H1 (cell line): Measurements from ENCODE around the gene PAK5. TPM values are rescaled to one million over a fixed set of nuclear protein-coding genes. Genes with fewer than 3 reads are reported as not detected.

Experiments
- CTCF ChIA-PET: fragments of 300-600 bp; sonication (Branson Sonifier 250); formaldehyde crosslinking; loops from one replicate; lab custom pipeline; 2021; ENCODE audit not compliant: partially characterized antibody; lab: Charles Lee
- POLR2A ChIA-PET: fragments of 300-600 bp; sonication (Branson Sonifier 250); formaldehyde crosslinking; loops from one replicate; lab custom pipeline; 2021; ENCODE audit warnings: inconsistent platforms; ENCODE audit not compliant: partially characterized antibody; lab: Charles Lee
- DNase-seq, 2 experiments: peaks; one replicate each; pipeline versions ENCODE4 v3.0.0 to v3.0.0-alpha.2; 2010 to 2022; ENCODE audit warnings: low spot score in 2 of 2, low read depth in 1 of 2, mixed read lengths in 1 of 2
- FAIRE-seq: peaks from 2 replicates; lab custom pipeline; 2011; peaks lifted over from hg19 to GRCh38; lab: Jason Lieb, UNC
- H2AFZ ChIP-seq: 2 replicates; pipeline ENCODE4 v1.8.1; 2012; ENCODE audit warnings: low read length, inconsistent platforms
- H2AK5ac ChIP-seq: 2 replicates; pipeline ENCODE4 v1.6.1; 2013; ENCODE audit warnings: low read depth, low read length
- H2BK120ac ChIP-seq: replicated peaks from 2 replicates; pipeline ENCODE3; 2013; ENCODE audit warnings: low read depth, low read length, inconsistent platforms
- H2BK12ac ChIP-seq: 2 replicates; pipeline ENCODE4 v1.6.1; 2013; ENCODE audit warnings: low read depth, low read length
- H2BK15ac ChIP-seq: 2 replicates; pipeline ENCODE4 v1.6.1; 2013; ENCODE audit warnings: low read length
- H2BK20ac ChIP-seq: 2 replicates; pipeline ENCODE4 v1.6.1; 2013; ENCODE audit warnings: low read length
- H2BK5ac ChIP-seq: 2 replicates; pipeline ENCODE4 v1.6.1; 2013; ENCODE audit warnings: low read depth, low read length
- H3K14ac ChIP-seq: 2 replicates; pipeline ENCODE4 v1.6.1; 2013; ENCODE audit warnings: inconsistent platforms; ENCODE audit not compliant: insufficient read length
- H3K18ac ChIP-seq: 2 replicates; pipeline ENCODE4 v1.6.1; 2013; ENCODE audit warnings: low read length; ENCODE audit errors: extremely low read depth
- H3K23ac ChIP-seq: 2 replicates; pipeline ENCODE4 v1.6.1; 2013; ENCODE audit warnings: inconsistent platforms; ENCODE audit not compliant: insufficient read length
- H3K23me2 ChIP-seq: 2 replicates; pipeline ENCODE4 v1.6.1; 2013; ENCODE audit warnings: low read depth, low read length
- H3K27ac ChIP-seq: 2 replicates; pipeline ENCODE4 v1.6.1; 2011; ENCODE audit warnings: low read depth, low read length, inconsistent platforms
- H3K27me3 ChIP-seq, 4 experiments: replicated peaks in 1 of 4; 1 replicate in 1 of 4; 2 replicates in 3 of 4; pipeline versions ENCODE4 v1.6.1 to v1.8.1; 2011 to 2013; ENCODE audit warnings: low read length in 3 of 4, mild to moderate bottlenecking in 3 of 4, inconsistent platforms in 2 of 4, mixed read lengths in 2 of 4, moderate library complexity in 1 of 4; ENCODE audit not compliant: control insufficient read depth in 3 of 4, insufficient read depth in 3 of 4; ENCODE audit errors: extremely low read depth in 1 of 4
- H3K36me3 ChIP-seq, 4 experiments: 2 replicates each; pipeline versions ENCODE4 v1.6.1 to v1.8.1; 2011 to 2013; ENCODE audit warnings: mild to moderate bottlenecking in 4 of 4, low read length in 3 of 4, moderate library complexity in 2 of 4, control low read depth in 1 of 4, inconsistent platforms in 1 of 4; ENCODE audit not compliant: insufficient read depth in 4 of 4, control insufficient read depth in 2 of 4
- H3K4ac ChIP-seq: replicated peaks from 2 replicates; pipeline ENCODE3; 2013; ENCODE audit warnings: low read length, low read depth, mixed read lengths, inconsistent platforms; ENCODE audit not compliant: insufficient read length
- H3K4me1 ChIP-seq, 4 experiments: replicated peaks in 1 of 4; 1 replicate in 1 of 4; 2 replicates in 3 of 4; pipeline versions ENCODE4 v1.6.1 to v1.8.1; 2011 to 2013; ENCODE audit warnings: low read length in 3 of 4, inconsistent platforms in 2 of 4, mixed read lengths in 1 of 4; ENCODE audit not compliant: insufficient read depth in 4 of 4, control insufficient read depth in 3 of 4
- H3K4me2 ChIP-seq, 2 experiments: 2 replicates each; pipeline versions ENCODE4 v1.6.1 to v1.8.1; 2011 to 2013; ENCODE audit warnings: low read depth in 2 of 2, low read length in 2 of 2, control low read depth in 1 of 2, inconsistent platforms in 1 of 2, mild to moderate bottlenecking in 1 of 2; ENCODE audit not compliant: insufficient read depth in 1 of 2
- H3K4me3 ChIP-seq, 4 experiments: fragments of 200-600, 300-600 bp in 1 of 4; sonication (generic), shearing (Covaris generic), sonication (Bioruptor Twin) in 1 of 4; 2 replicates each; pipeline versions ENCODE4 v1.5.1 to v1.8.1; 2011 to 2016; ENCODE audit warnings: low read length in 4 of 4, low read depth in 3 of 4, control low read depth in 2 of 4, inconsistent platforms in 2 of 4, mild to moderate bottlenecking in 2 of 4, mixed read lengths in 1 of 4, moderate library complexity in 1 of 4; ENCODE audit not compliant: insufficient read depth in 2 of 4; ENCODE audit errors: extremely low read depth in 1 of 4
- H3K56ac ChIP-seq: replicated peaks from 2 replicates; pipeline ENCODE3; 2013; ENCODE audit warnings: low read depth, mild to moderate bottlenecking, mixed read lengths, low read length, inconsistent platforms; ENCODE audit not compliant: insufficient read length
- H3K79me1 ChIP-seq: 2 replicates; pipeline ENCODE4 v1.6.1; 2013; ENCODE audit warnings: low read depth, low read length, control low read depth
- H3K79me2 ChIP-seq, 2 experiments: 2 replicates each; pipeline versions ENCODE4 v1.6.1 to v1.8.1; 2012 to 2013; ENCODE audit warnings: low read length in 2 of 2, mild to moderate bottlenecking in 2 of 2, inconsistent platforms in 1 of 2; ENCODE audit not compliant: insufficient read depth in 2 of 2, control insufficient read depth in 1 of 2
- H3K9ac ChIP-seq, 4 experiments: replicated peaks in 1 of 4; 1 replicate in 1 of 4; 2 replicates in 3 of 4; pipeline versions ENCODE4 v1.6.1 to v1.8.1; 2011 to 2013; ENCODE audit warnings: low read depth in 3 of 4, low read length in 3 of 4, control low read depth in 2 of 4, mild to moderate bottlenecking in 2 of 4, moderate library complexity in 2 of 4, inconsistent platforms in 1 of 4; ENCODE audit errors: extremely low read depth in 1 of 4
- H3K9me3 ChIP-seq, 2 experiments: 2 replicates each; pipeline versions ENCODE4 v1.6.1 to v1.8.1; 2012 to 2013; ENCODE audit warnings: mild to moderate bottlenecking in 2 of 2, moderate library complexity in 2 of 2, control low read depth in 1 of 2, inconsistent platforms in 1 of 2, low read depth in 1 of 2, low read length in 1 of 2, mixed read lengths in 1 of 2; ENCODE audit not compliant: insufficient read depth in 2 of 2
- H4K20me1 ChIP-seq, 2 experiments: replicated peaks in 1 of 2; 2 replicates each; pipeline versions ENCODE3 to v1.8.1; 2011 to 2013; ENCODE audit warnings: inconsistent platforms in 2 of 2, low read length in 2 of 2, mild to moderate bottlenecking in 1 of 2; ENCODE audit not compliant: insufficient read depth in 2 of 2, control insufficient read depth in 1 of 2
- H4K5ac ChIP-seq: 2 replicates; pipeline ENCODE4 v1.6.1; 2013; ENCODE audit warnings: low read length, low read depth, mixed read lengths, inconsistent platforms; ENCODE audit not compliant: insufficient read length
- H4K8ac ChIP-seq: 2 replicates; pipeline ENCODE4 v1.8.0; 2013; ENCODE audit warnings: mild to moderate bottlenecking, moderate library complexity, low read length, inconsistent platforms; ENCODE audit not compliant: insufficient read depth; ENCODE audit errors: extremely low read depth
- H4K91ac ChIP-seq: replicated peaks from 2 replicates; pipeline ENCODE3; 2013; ENCODE audit warnings: low read length, mixed read lengths, inconsistent platforms; ENCODE audit not compliant: insufficient read length
- BRCA1 ChIP-seq: IDR thresholded peaks from 2 replicates; pipeline ENCODE4 v1.6.1; 2012; ENCODE audit warnings: low read depth, low read length, improper control_type of control experiment
- WGBS, 2 experiments: shearing (Covaris generic) in 1 of 2; methylation state at CpG; one replicate each; pipeline versions ENCODE4 v1.1.6 to v1.1.7; 2013 to 2015; ENCODE audit warnings: low lambda C conversion rate in 2 of 2, mixed read lengths in 2 of 2, inconsistent platforms in 1 of 2, low coverage in 1 of 2, missing lambda C conversion rate in 1 of 2; ENCODE audit not compliant: insufficient replicate concordance in 2 of 2, insufficient coverage in 1 of 2, insufficient read length in 1 of 2; ENCODE audit errors: extremely low coverage in 1 of 2, missing lambda C conversion rate in 1 of 2; 5-methylcytosine and 5-hydroxymethylcytosine counted together
- polyA plus RNA-seq, 7 experiments: library from polyadenylated mRNA; depleted of rRNA in 3 of 7; stranded (reverse) in 5 of 7; unstranded in 2 of 7; fragments of >200 nt in 5 of 7; fragments of 200-250 nt in 2 of 7; gene quantifications; 1 replicate in 5 of 7; 2 replicates in 1 of 7; 4 replicates in 1 of 7; pipeline versions ENCODE4 v1.2.1 to v1.2.3, GENCODE V29; 2011 to 2013; ENCODE audit warnings: missing spikeins in 2 of 7, mixed read lengths in 2 of 7
- total RNA-seq: library from RNA; stranded (reverse); fragmentation: NEBNext Ultra II Directional; extraction: Animal tissue kit (Norgen Biotek cat#: 25700); gene quantifications from 2 replicates; pipeline ENCODE4 v1.2.1, GENCODE V29; 2021

Gene PAK5
- total and polyA plus RNA-seq, 2 of the 8 experiments (the other 6 are each of a cell fraction or from before 2014, with no cell fraction given) = 0.54 to 0.80 TPM

DNA sequence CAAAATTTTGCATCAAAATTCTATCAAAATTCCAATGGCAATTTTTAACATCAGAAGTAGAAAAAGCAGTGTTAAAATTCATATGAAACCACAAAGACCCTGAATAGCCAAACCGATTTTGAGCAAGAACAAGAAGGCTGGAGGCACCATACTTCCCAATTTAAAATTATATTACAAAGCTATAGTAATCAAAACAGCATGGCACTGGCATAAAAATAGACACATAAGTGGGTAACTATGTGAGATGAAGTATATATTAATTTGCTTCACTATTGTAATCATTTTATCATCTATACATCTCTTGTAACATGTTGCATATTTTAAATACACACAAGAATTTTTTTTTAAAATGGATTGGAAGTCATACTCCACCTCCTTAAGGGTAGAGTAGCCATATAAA lies 77.4 kb downstream of the PAK5 start:
- Histone ChIP-seq H4K5ac (no peak overlapping the region), H3K27ac (no peak overlapping the region), H4K91ac (no peak overlapping the region), H3K9me3 (0 out of 4 replicates have a peak, but pooled peaks cover 0 to 2% of the 10 kb centered on the region in 2 experiments), H2BK120ac (no peak overlapping the region), H2BK5ac (no peak overlapping the region), H3K23me2 (no peaks in the 10 kb centered on the region), H3K56ac (no peak overlapping the region), H3K9ac (no peak overlapping the region), H3K4me2 (no peak overlapping the region), H2AFZ (no peak overlapping the region), H3K27me3 (no peaks in the 10 kb centered on the region), H3K4me3 (no peak overlapping the region), H3K79me2 (no peaks in the 10 kb centered on the region), H2AK5ac (no peak overlapping the region), H2BK15ac (no peak overlapping the region), H3K4ac (no peak overlapping the region), H4K20me1 (no peaks in the 10 kb centered on the region), H2BK20ac (no peak overlapping the region), H3K18ac (no peak overlapping the region), H4K8ac (no peak overlapping the region), H3K4me1 (peaks cover 0 to 5% (median 2%) of the 10 kb centered on the region in 4 experiments; a peak in 4 of 7 replicates), H3K36me3 (no peaks in the 10 kb centered on the region; a peak in 1 of 8 replicates), H3K79me1 (no peaks in the 10 kb centered on the region), H2BK12ac (no peak overlapping the region), H3K23ac (no peak overlapping the region), H3K14ac (no peak overlapping the region)
- CTCF ChIA-PET = interaction anchor here (1.6 kb wide), 1 partner anchor 21 kb away, joined by 4 read pairs; no protein-coding TSS in a partner anchor
- no peak for DNase-seq
- WGBS, 2 experiments = 88% methylated on average over 1 of the region's 1 CpG; no CpG with 5 or more reads in 1 of the 2 experiments
- POLR2A ChIA-PET = no interaction called here
- no peak for FAIRE-seq
- TF ChIP-seq BRCA1 = no peak
